Adrenal gland (tissue), 12 donors: ENCODE results near the gene FOSB. TPM values are rescaled to one million over a fixed set of nuclear protein-coding genes. Genes with fewer than 3 reads are reported as not detected.

ENCODE experiments used
- DNase-seq, 7 donors: peaks; one replicate each; pipeline ENCODE4 v3.0.0-alpha.2; 2019 to 2020
- H3K27ac ChIP-seq, 5 donors: fragments of 200-600 bp; sonication (generic) in 4 of 5; 1 replicate in 3 of 5; 2 replicates in 2 of 5; pipeline versions ENCODE4 v1.5.1 to v1.8.0; 2016 to 2020; ENCODE audit warnings: mild to moderate bottlenecking in 1 of 5
- H3K27me3 ChIP-seq: fragments of 200-600 bp; 2 replicates; pipeline ENCODE4 v1.8.0; 2021
- H3K36me3 ChIP-seq, 2 donors: fragments of 200-600 bp; replicated peaks in 1 of 2; 1 replicate in 1 of 2; 2 replicates in 1 of 2; pipeline versions ENCODE4 v1.5.1 to v1.8.0; 2018 to 2022
- H3K4me1 ChIP-seq, 2 donors: fragments of 200-600 bp; replicated peaks in 1 of 2; 1 replicate in 1 of 2; 2 replicates in 1 of 2; pipeline versions ENCODE4 v1.5.1 to v1.8.0; 2018 to 2021
- H3K4me3 ChIP-seq, 4 donors: fragments of 200-600 bp; sonication (generic) in 3 of 4; one replicate each; pipeline ENCODE4 v1.5.1; 2016 to 2018
- H3K9me3 ChIP-seq, 3 donors: fragments of 200-600 bp; sonication (generic) in 1 of 3; replicated peaks in 1 of 3; 1 replicate in 2 of 3; 2 replicates in 1 of 3; pipeline versions ENCODE4 v1.5.1 to v1.8.0; 2016 to 2021
- POLR2A ChIP-seq, 2 donors: fragments of 450-650 bp; IDR thresholded peaks; one replicate each; pipeline ENCODE4 v1.6.1; 2017; ENCODE audit warnings: antibody characterized with exemption in 2 of 2, mild to moderate bottlenecking in 2 of 2, moderate library complexity in 1 of 2
- WGBS, 4 donors: extraction: QIAGEN DNeasy Blood & Tissue Kit in 2 of 4; methylation state at CpG; one replicate each; pipeline versions ENCODE4 v1.1.5 to v1.1.7; 2013 to 2017; 5-methylcytosine and 5-hydroxymethylcytosine counted together
- intact Hi-C, 2 donors: fragments of 100-400 bp; cut with DNase I; formaldehyde crosslinking; loops; one replicate each; pipeline versions ENCODE4 v1.14.1 to v1.15.0; 2022 to 2023
- polyA plus RNA-seq, 3 donors: library from polyadenylated mRNA; stranded (reverse); fragments of 200-250 nt in 2 of 3; fragments of 350-450 nt in 1 of 3; fragmentation: Illumina TruSeq in 1 of 3; extraction: RNeasy Lipid Tissue Mini Kit (QIAGEN cat#74804) in 1 of 3; gene quantifications; one replicate each; pipeline ENCODE4 v1.2.3, GENCODE V29; 2013 to 2014
- total RNA-seq, 9 donors: library from RNA; depleted of rRNA in 4 of 9; stranded (reverse); fragments of >200 nt in 4 of 9; fragments of 120-200 nt in 1 of 9; fragmentation: NEBNext Ultra II Directional in 1 of 9; extraction: Animal tissue kit (Norgen Biotek cat#: 25700) in 1 of 9; gene quantifications; one replicate each; pipeline versions ENCODE4 v1.1.0 to v1.2.4, GENCODE V29; 2013 to 2023
- TF ChIP-seq, protein P1 (sequence below), 6 experiments: fragments of 450-650 bp in 4 of 6; fragments of 200-600 bp in 2 of 6; sonication (generic) in 1 of 6; IDR thresholded peaks; 1 replicate in 5 of 6; 2 replicates in 1 of 6; pipeline versions ENCODE4 v1.5.1 to v1.8.0; 2016 to 2021; ENCODE audit warnings: antibody characterized with exemption in 6 of 6, mild to moderate bottlenecking in 2 of 6, moderate library complexity in 1 of 6
- donor health status: healthy with polysubstance abuse.
- donor health status: Bipolar disorder and iron deficiency.
- donor health status: DM: yes; HTN: yes; CAD: no.
- donor health status: DM: no; HTN: no; CAD: no.
- donor health status: DM: no; HTN: no; CAD: no.
- donor health status: DM: yes; HTN: yes; CAD: no.

Gene FOSB
- total and polyA plus RNA-seq, 12 donors = 0.95 to 21.7 (median 3.6) TPM

GRCh38 chr19:45472563-45473366 lies 5.0 kb downstream of the FOSB start:
- Histone ChIP-seq H3K9me3 (no peaks in the 10 kb centered on the region), H3K4me1 (peaks cover 22 to 28% of the 10 kb centered on the region in 2 donors), H3K27me3 (peaks cover 5% of the 10 kb centered on the region), H3K36me3 (no peaks in the 10 kb centered on the region), H3K4me3 (no peak overlapping the region), H3K27ac (no peak overlapping the region)
- no peak for DNase-seq
- intact Hi-C loops = no loop called here
- TF ChIP-seq POLR2A (IDR thresholded peaks at IDR 0.05) = no peak
- TF ChIP-seq, protein P1, sequence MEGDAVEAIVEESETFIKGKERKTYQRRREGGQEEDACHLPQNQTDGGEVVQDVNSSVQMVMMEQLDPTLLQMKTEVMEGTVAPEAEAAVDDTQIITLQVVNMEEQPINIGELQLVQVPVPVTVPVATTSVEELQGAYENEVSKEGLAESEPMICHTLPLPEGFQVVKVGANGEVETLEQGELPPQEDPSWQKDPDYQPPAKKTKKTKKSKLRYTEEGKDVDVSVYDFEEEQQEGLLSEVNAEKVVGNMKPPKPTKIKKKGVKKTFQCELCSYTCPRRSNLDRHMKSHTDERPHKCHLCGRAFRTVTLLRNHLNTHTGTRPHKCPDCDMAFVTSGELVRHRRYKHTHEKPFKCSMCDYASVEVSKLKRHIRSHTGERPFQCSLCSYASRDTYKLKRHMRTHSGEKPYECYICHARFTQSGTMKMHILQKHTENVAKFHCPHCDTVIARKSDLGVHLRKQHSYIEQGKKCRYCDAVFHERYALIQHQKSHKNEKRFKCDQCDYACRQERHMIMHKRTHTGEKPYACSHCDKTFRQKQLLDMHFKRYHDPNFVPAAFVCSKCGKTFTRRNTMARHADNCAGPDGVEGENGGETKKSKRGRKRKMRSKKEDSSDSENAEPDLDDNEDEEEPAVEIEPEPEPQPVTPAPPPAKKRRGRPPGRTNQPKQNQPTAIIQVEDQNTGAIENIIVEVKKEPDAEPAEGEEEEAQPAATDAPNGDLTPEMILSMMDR (IDR thresholded peaks at IDR 0.05) = no peak
- WGBS, 4 donors = 32 to 48% (median 38%) methylated on average over 39 to 44 of the region's 44 CpGs

GRCh38 chr19:45473367-45473681 lies 5.5 kb downstream of the FOSB start:
- WGBS, 4 donors = 34 to 69% (median 40%) methylated on average over 3 to 5 of the region's 5 CpGs
- intact Hi-C loops = no loop called here

GRCh38 chr19:45473682-45474605 lies 6.1 kb downstream of the FOSB start:
- H3K4me1 ChIP-seq = peaks cover 11 to 24% of the 10 kb centered on the region in 2 donors
- 65 to 68% (median 66%) methylated on average over 24 to 27 of the region's 27 CpGs for WGBS, 4 donors
- H3K27me3 ChIP-seq = peaks cover 5% of the 10 kb centered on the region
- no peak for TF ChIP-seq POLR2A (IDR thresholded peaks at IDR 0.05)
- TF ChIP-seq, protein P1 (IDR thresholded peaks at IDR 0.05) = no peak
- H3K36me3 ChIP-seq = no peaks in the 10 kb centered on the region
- intact Hi-C loops = no loop called here
- H3K27ac ChIP-seq = no peak overlapping the region
- DNase-seq = no peak
- no peaks in the 10 kb centered on the region for H3K9me3 ChIP-seq
- H3K4me3 ChIP-seq = no peak overlapping the region

More at GRCh38 chr19:45473367-45473681, 5.5 kb downstream of the FOSB start:
- H3K9me3 ChIP-seq = no peaks in the 10 kb centered on the region
- H3K36me3 ChIP-seq = no peaks in the 10 kb centered on the region
- no peak for DNase-seq
- H3K27me3 ChIP-seq = peaks cover 5% of the 10 kb centered on the region
- H3K4me1 ChIP-seq = peaks cover 17 to 29% of the 10 kb centered on the region in 2 donors
- H3K27ac ChIP-seq = no peak overlapping the region
- no peak overlapping the region for H3K4me3 ChIP-seq
- TF ChIP-seq POLR2A (IDR thresholded peaks at IDR 0.05) = no peak
- TF ChIP-seq, protein P1 (IDR thresholded peaks at IDR 0.05) = no peak
